Stomach (tissue), 9 donors: ENCODE data around the gene VMA21. TPM values are rescaled to one million over a fixed set of nuclear protein-coding genes. Genes with fewer than 3 reads are reported as not detected.
A peak's percentile ranks its signal among the peaks of the same experiment; 100 is the strongest.

Experiments used
- DNase-seq, 2 donors: peaks; one replicate each; pipeline versions ENCODE4 v3.0.0 to v3.0.0-alpha.2; 2013 to 2019
- H3K27ac ChIP-seq, 5 donors: fragments of 200-600 bp in 4 of 5; sonication (generic) in 4 of 5; one replicate each; pipeline ENCODE4 v1.5.1; 2013 to 2019; ENCODE audit warnings: mild to moderate bottlenecking in 1 of 5, moderate library complexity in 1 of 5
- H3K27me3 ChIP-seq, 3 donors: fragments of 200-600 bp; sonication (generic); one replicate each; pipeline ENCODE4 v1.5.1; 2017 to 2019; ENCODE audit warnings: mixed run types in 1 of 3
- H3K36me3 ChIP-seq, 4 donors: fragments of 200-600 bp; sonication (generic); 1 replicate in 3 of 4; 2 replicates in 1 of 4; pipeline ENCODE4 v1.5.1; 2016 to 2019
- H3K4me1 ChIP-seq, 4 donors: fragments of 200-600 bp; sonication (generic); one replicate each; pipeline ENCODE4 v1.5.1; 2016 to 2019
- H3K4me3 ChIP-seq, 4 donors: fragments of 200-600 bp; sonication (generic) in 3 of 4; one replicate each; pipeline ENCODE4 v1.5.1; 2016 to 2019; ENCODE audit warnings: mild to moderate bottlenecking in 1 of 4
- H3K9me3 ChIP-seq, 4 donors: fragments of 200-600 bp; sonication (generic); one replicate each; pipeline ENCODE4 v1.5.1; 2016 to 2019
- EP300 ChIP-seq: sonication (generic); formaldehyde crosslinking; IDR thresholded peaks from one replicate; pipeline ENCODE4 v1.6.1; 2017; ENCODE audit warnings: antibody characterized with exemption
- POLR2A ChIP-seq, 4 donors: fragments of 450-650 bp; IDR thresholded peaks; one replicate each; pipeline ENCODE4 v1.6.1; 2016; ENCODE audit warnings: antibody characterized with exemption in 4 of 4, control low read depth in 2 of 4, mild to moderate bottlenecking in 1 of 4, moderate library complexity in 1 of 4
- POLR2AphosphoS5 ChIP-seq, 3 donors: sonication (generic); formaldehyde crosslinking; IDR thresholded peaks; one replicate each; pipeline ENCODE4 v1.6.1; 2016; ENCODE audit warnings: antibody characterized with exemption in 3 of 3
- WGBS, 5 donors: extraction: QIAGEN DNeasy Blood & Tissue Kit in 3 of 5; methylation state at CpG; one replicate each; pipeline versions ENCODE4 v1.1.5 to v1.1.7; 2013 to 2018; 5-methylcytosine and 5-hydroxymethylcytosine counted together
- intact Hi-C: fragments of 100-400 bp; cut with DNase I; formaldehyde crosslinking; loops from one replicate; pipeline ENCODE4 v1.15.1; 2023; ENCODE audit warnings: low total_unique reads
- polyA plus RNA-seq, 3 donors: library from polyadenylated mRNA; stranded (reverse); fragments of 200-250 nt; gene quantifications; one replicate each; pipeline ENCODE4 v1.2.3, GENCODE V29; 2013
- total RNA-seq, 5 donors: library from RNA; depleted of rRNA; stranded (reverse); fragments of >200 nt; gene quantifications; one replicate each; pipeline versions ENCODE4 v1.1.0 to v1.2.3, GENCODE V29; 2014 to 2016
- TF ChIP-seq, protein P1 (sequence below), 7 experiments: fragments of 450-650 bp in 4 of 7; fragments of 200-600 bp in 3 of 7; sonication (generic) in 3 of 7; IDR thresholded peaks; one replicate each; pipeline ENCODE4 v1.5.1; 2016 to 2019; ENCODE audit warnings: antibody characterized with exemption in 7 of 7, control low read depth in 2 of 7, mild to moderate bottlenecking in 1 of 7
- donor health status: healthy with polysubstance abuse.
- donor health status: Bipolar disorder and iron deficiency.
- donor health status: healthy.

The VMA21 gene
- total and polyA plus RNA-seq, 8 donors: 0.29 to 35.8 (median 6.4) TPM

DNA sequence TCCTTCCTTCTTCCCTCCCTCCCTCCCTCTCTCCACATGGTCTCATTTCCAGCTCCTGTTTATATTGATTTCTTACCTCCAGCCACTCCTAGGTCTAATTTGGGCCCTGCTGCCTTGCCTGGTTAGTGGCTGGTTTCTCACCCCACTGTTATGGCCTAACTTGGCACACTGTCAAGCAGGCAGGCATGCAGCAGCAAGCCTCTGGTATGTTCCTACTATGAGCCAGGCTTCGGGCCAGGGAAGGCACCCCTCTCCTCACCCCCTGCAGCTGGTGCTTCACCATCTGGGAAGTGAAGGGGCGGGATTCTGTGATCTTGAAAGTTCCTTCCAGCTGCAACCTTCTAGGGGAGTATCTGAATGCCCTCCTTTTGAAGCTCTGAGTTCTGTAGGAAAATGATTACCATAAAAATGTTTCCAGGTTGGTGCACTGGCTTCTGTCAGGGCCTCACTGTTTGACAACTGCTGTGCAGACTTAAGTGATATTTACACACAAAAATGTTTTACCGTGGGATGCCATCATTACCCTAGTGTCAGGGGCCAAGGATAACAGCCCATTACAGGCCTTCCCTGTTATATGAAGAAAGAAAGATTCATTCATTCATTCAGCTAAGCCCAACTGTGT, 10.1 kb upstream of the VMA21 start:
- Histone ChIP-seq H3K27ac (peak overlapping the region in 1 of 5 donors; percentile 49), H3K4me3 (no peak overlapping the region), H3K9me3 (no peaks in the 10 kb centered on the region), H3K4me1 (no peaks in the 10 kb centered on the region), H3K36me3 (no peaks in the 10 kb centered on the region), H3K27me3 (no peaks in the 10 kb centered on the region)
- WGBS, 5 donors: 57 to 76% (median 65%) methylated on average over 2 to 3 of the region's 3 CpGs
- peak in 1 of 2 donors; percentile 58 for DNase-seq
- TF ChIP-seq POLR2AphosphoS5 (IDR thresholded peaks at IDR 0.05) (no peak), EP300 (no peak), POLR2A (IDR thresholded peaks at IDR 0.05) (no peak)
- TF ChIP-seq, protein P1, sequence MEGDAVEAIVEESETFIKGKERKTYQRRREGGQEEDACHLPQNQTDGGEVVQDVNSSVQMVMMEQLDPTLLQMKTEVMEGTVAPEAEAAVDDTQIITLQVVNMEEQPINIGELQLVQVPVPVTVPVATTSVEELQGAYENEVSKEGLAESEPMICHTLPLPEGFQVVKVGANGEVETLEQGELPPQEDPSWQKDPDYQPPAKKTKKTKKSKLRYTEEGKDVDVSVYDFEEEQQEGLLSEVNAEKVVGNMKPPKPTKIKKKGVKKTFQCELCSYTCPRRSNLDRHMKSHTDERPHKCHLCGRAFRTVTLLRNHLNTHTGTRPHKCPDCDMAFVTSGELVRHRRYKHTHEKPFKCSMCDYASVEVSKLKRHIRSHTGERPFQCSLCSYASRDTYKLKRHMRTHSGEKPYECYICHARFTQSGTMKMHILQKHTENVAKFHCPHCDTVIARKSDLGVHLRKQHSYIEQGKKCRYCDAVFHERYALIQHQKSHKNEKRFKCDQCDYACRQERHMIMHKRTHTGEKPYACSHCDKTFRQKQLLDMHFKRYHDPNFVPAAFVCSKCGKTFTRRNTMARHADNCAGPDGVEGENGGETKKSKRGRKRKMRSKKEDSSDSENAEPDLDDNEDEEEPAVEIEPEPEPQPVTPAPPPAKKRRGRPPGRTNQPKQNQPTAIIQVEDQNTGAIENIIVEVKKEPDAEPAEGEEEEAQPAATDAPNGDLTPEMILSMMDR (IDR thresholded peaks at IDR 0.05): no peak
- intact Hi-C loops: no loop called here

DNA sequence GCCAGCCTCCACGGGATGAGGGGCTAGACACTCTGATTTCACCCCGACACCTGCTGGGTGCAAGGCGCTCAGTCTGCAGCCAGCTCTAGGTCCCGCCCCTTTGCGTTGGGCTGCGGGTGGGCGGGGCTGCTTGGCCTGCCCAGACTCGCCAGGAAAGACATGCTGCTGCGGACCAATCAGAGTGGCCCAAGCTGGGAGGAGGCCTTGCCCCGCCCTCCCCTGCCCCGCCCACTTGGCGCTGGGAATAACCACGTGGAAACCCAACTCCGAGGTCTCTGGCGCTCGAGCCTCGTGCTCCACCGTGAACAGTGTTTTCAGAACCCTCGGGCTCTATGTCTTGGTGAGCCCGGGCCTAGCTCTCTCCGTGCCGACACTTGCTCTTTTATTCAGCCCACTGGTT, 5.3 kb upstream of the VMA21 start:
- no peaks in the 10 kb centered on the region for H3K36me3 ChIP-seq
- no peak overlapping the region for H3K27ac ChIP-seq
- DNase-seq: no peak
- peaks cover 0 to 8% (median 4%) of the 10 kb centered on the region in 4 donors for H3K4me1 ChIP-seq
- TF ChIP-seq EP300 (no peak), POLR2A (IDR thresholded peaks at IDR 0.05) (no peak), POLR2AphosphoS5 (IDR thresholded peaks at IDR 0.05) (no peak)
- TF ChIP-seq, protein P1 (IDR thresholded peaks at IDR 0.05): no peak
- 90 to 97% (median 92%) methylated on average over 6 to 22 of the region's 22 CpGs for WGBS, 5 donors
- H3K9me3 ChIP-seq: no peaks in the 10 kb centered on the region
- H3K4me3 ChIP-seq: no peak overlapping the region
- intact Hi-C loops: no loop called here
- H3K27me3 ChIP-seq: no peaks in the 10 kb centered on the region

DNA sequence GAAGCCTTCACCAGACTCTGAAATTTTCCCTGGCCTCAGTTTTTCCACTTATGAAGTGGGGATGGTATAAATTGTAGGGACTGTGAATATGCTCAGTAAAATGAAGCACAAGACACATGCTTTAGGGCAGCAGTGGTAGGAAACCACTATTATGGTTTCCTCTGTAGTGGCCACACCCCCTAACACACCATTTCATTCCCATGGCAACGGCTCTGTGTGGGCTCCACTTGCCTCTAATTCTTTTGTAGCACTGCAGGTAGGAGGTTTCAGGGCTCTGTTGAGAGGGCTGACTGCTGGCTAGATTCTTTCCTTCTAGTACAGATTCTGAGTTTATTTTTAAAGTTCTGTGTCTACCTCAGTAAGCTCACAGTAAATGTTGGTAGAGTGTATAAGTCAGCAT, 3.5 kb upstream of the VMA21 start:
- no peak overlapping the region for H3K27ac ChIP-seq
- TF ChIP-seq POLR2AphosphoS5 (IDR thresholded peaks at IDR 0.05): no peak
- no peak for TF ChIP-seq EP300
- no peak for TF ChIP-seq POLR2A (IDR thresholded peaks at IDR 0.05)
- TF ChIP-seq, protein P1 (IDR thresholded peaks at IDR 0.05): no peak

DNA sequence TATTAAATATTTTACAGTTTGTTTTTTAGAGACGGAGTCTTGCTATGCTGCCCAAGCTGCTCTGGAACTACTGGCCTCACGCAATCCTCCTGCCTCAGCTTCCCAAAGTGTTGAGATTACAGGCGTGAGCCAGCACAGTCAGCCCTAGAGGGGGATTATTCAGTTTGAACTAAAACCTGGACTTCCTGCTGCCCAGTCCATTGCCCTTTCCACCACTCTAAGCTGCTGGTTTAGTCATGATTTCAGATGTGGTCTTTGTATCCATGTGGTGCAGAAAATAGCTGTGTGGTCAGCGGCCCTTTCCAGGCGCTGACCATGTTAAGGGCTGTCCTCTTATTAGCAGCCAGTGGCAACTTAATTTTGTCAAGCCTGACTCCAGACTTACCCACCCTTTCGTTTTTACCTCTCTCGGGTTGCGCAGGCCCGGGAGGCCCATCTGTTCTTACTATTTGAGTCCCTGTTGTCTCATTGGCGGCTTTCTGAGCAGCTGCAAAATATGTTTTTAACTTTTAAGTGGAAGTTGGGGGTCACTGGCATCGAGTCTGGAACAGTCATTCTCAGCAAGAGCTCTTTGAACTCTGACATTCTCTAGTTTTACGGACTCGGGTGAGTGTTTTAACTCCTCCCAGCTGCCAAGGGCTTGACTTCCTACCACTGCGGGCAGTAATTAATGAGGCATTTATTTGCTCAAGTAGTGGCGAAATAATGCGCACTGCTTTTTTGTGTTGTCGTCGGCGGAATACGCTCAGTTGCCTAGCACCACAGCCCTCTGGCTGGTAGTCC, 773 bp upstream of the VMA21 start:
- peak overlapping the region; percentile 88 to 96 (median 94) for H3K27ac ChIP-seq
- peak overlapping the region; percentile 63 to 73 (median 72) for H3K4me3 ChIP-seq
- no peaks in the 10 kb centered on the region for H3K27me3 ChIP-seq
- peak in 1 of 2 donors; percentile 83 for DNase-seq
- H3K36me3 ChIP-seq: no peaks in the 10 kb centered on the region
- H3K4me1 ChIP-seq: peaks cover 0 to 39% (median 21%) of the 10 kb centered on the region in 4 donors
- H3K9me3 ChIP-seq: no peaks in the 10 kb centered on the region
- WGBS, 5 donors: 12 to 56% (median 20%) methylated on average over 11 to 20 of the region's 20 CpGs
- TF ChIP-seq, protein P1 (IDR thresholded peaks at IDR 0.05): no peak
- TF ChIP-seq POLR2AphosphoS5 (IDR thresholded peaks at IDR 0.05): peak in 1 of 3 donors; percentile 33
- intact Hi-C loops: no loop called here

More for the DNA sequence above, 3.5 kb upstream of the VMA21 start:
- H3K27me3 ChIP-seq: no peaks in the 10 kb centered on the region
- DNase-seq: peak in 1 of 2 donors; percentile 49
- whole genome bisulfite sequencing, 5 donors: 32 to 76% (median 60%) methylated on average over 1 of the region's 1 CpG; no CpG with 5 or more reads in 1 of the 5 donors
- H3K4me1 ChIP-seq: peaks cover 0 to 16% (median 7%) of the 10 kb centered on the region in 4 donors
- no peaks in the 10 kb centered on the region for H3K9me3 ChIP-seq
- H3K4me3 ChIP-seq: no peak overlapping the region
- H3K36me3 ChIP-seq: no peaks in the 10 kb centered on the region
- intact Hi-C loops: no loop called here
